GM19238 (cell line): ENCODE data around the gene MICAL3.
"Not testable (repeated sequence)": the region's sequence is repeated elsewhere in the genome, so short reads cannot be mapped to it uniquely, and the experiment has no call there.

ENCODE experiments used
- DNase-seq: peaks from one replicate; pipeline ENCODE4 v3.0.0; 2011; ENCODE audit warnings: low spot score; ENCODE audit not compliant: insufficient read length

Gene MICAL3

GRCh38 chr22:18031695-18032454 is 7.5 kb upstream of the MICAL3 start:
- DNase-seq, result no peak

GRCh38 chr22:18029686-18030267 is 5.4 kb upstream of the MICAL3 start:
- no peak for DNase-seq

GRCh38 chr22:18028817-18029527 is 4.6 kb upstream of the MICAL3 start:
- no peak for DNase-seq

GRCh38 chr22:18025898-18026297 is 1.5 kb upstream of the MICAL3 start:
- not testable (repeated sequence) for DNase-seq

- DNase-seq, result no peak
Observed at GRCh38 chr22:18024956-18025720, 777 bp upstream of the MICAL3 start.

GRCh38 chr22:18023509-18024275 is 669 bp downstream of the MICAL3 start:
- peak; percentile 21 for DNase-seq

- no peak for DNase-seq
Observed at GRCh38 chr22:18022876-18023275, 1.5 kb downstream of the MICAL3 start.

- no peak for DNase-seq
Observed at GRCh38 chr22:18021431-18021830, 2.9 kb downstream of the MICAL3 start.

GRCh38 chr22:18020743-18021142 is 3.6 kb downstream of the MICAL3 start:
- not testable (repeated sequence) for DNase-seq

- DNase-seq, result no peak
Observed at GRCh38 chr22:18013947-18014346, 10.4 kb downstream of the MICAL3 start.

- DNase-seq, result no peak
Observed at GRCh38 chr22:18013436-18013835, 10.9 kb downstream of the MICAL3 start.

GRCh38 chr22:18012531-18012930 is 11.8 kb downstream of the MICAL3 start:
- no peak for DNase-seq

- DNase-seq, result no peak
Observed at GRCh38 chr22:18010266-18010665, 14.1 kb downstream of the MICAL3 start.

- DNase-seq, result no peak
Observed at GRCh38 chr22:18008136-18008535, 16.2 kb downstream of the MICAL3 start.

GRCh38 chr22:18005201-18005926 is 19.0 kb downstream of the MICAL3 start:
- DNase-seq, result no peak

- DNase-seq, result not testable (repeated sequence)
Observed at GRCh38 chr22:18001894-18002315, 22.5 kb downstream of the MICAL3 start.

- peak; percentile 32 for DNase-seq
Observed at GRCh38 chr22:18001040-18001893, 23.1 kb downstream of the MICAL3 start.

- no peak for DNase-seq
Observed at GRCh38 chr22:18000441-18001039, 23.8 kb downstream of the MICAL3 start.

GRCh38 chr22:17999851-18000250 is 24.5 kb downstream of the MICAL3 start:
- no peak for DNase-seq
